Endothelial cell of umbilical vein (primary cell): ENCODE data around the gene EGFL7.
A peak's percentile ranks its signal among the peaks of the same experiment; 100 is the strongest.

Source experiments
- EZH2 ChIP-seq: IDR thresholded peaks from 2 replicates; pipeline ENCODE4 v1.6.1; 2012; ENCODE audit warnings: borderline replicate concordance, low read depth, mild to moderate bottlenecking, moderate library complexity, low read length, inconsistent platforms; ENCODE audit not compliant: severe bottlenecking
- GATA2 ChIP-seq: IDR thresholded peaks from 2 replicates; pipeline ENCODE4 v1.7.0; 2011; ENCODE audit warnings: low read depth, mild to moderate bottlenecking, moderate library complexity, mixed read lengths, low read length; ENCODE audit not compliant: insufficient read length, insufficient read depth
- JUN ChIP-seq: IDR thresholded peaks from 2 replicates; pipeline ENCODE4 v1.6.1; 2011; ENCODE audit warnings: borderline replicate concordance, low read depth; ENCODE audit not compliant: insufficient read length, insufficient read depth
- MYC ChIP-seq: IDR thresholded peaks from one replicate; pipeline ENCODE4 v1.6.1; 2011; ENCODE audit warnings: mild to moderate bottlenecking, low read depth, low read length
- POLR2A ChIP-seq: IDR thresholded peaks from 2 replicates; pipeline ENCODE4 v1.6.1; 2012; ENCODE audit warnings: low read depth, mild to moderate bottlenecking, control low read depth, low read length
- POLR2AphosphoS5 ChIP-seq: IDR thresholded peaks from 2 replicates; pipeline ENCODE4 v1.6.1; 2012; ENCODE audit warnings: low read depth, mild to moderate bottlenecking, control low read depth, low read length, moderate library complexity; ENCODE audit not compliant: insufficient read depth
- TF ChIP-seq, protein P1 (sequence below), 2 donors: IDR thresholded peaks; 1 replicate in 1 of 2; 2 replicates in 1 of 2; pipeline ENCODE4 v1.5.1; 2011; ENCODE audit warnings: low read length in 2 of 2, mild to moderate bottlenecking in 2 of 2, moderate library complexity in 2 of 2, control low read depth in 1 of 2, inconsistent platforms in 1 of 2, low read depth in 1 of 2; ENCODE audit not compliant: insufficient read depth in 1 of 2; ENCODE audit errors: extremely low read depth in 1 of 2
- TF ChIP-seq, protein P2 (sequence below): IDR thresholded peaks from 2 replicates; pipeline ENCODE4 v1.6.1; 2011; ENCODE audit not compliant: insufficient read depth, insufficient read length

DNA sequence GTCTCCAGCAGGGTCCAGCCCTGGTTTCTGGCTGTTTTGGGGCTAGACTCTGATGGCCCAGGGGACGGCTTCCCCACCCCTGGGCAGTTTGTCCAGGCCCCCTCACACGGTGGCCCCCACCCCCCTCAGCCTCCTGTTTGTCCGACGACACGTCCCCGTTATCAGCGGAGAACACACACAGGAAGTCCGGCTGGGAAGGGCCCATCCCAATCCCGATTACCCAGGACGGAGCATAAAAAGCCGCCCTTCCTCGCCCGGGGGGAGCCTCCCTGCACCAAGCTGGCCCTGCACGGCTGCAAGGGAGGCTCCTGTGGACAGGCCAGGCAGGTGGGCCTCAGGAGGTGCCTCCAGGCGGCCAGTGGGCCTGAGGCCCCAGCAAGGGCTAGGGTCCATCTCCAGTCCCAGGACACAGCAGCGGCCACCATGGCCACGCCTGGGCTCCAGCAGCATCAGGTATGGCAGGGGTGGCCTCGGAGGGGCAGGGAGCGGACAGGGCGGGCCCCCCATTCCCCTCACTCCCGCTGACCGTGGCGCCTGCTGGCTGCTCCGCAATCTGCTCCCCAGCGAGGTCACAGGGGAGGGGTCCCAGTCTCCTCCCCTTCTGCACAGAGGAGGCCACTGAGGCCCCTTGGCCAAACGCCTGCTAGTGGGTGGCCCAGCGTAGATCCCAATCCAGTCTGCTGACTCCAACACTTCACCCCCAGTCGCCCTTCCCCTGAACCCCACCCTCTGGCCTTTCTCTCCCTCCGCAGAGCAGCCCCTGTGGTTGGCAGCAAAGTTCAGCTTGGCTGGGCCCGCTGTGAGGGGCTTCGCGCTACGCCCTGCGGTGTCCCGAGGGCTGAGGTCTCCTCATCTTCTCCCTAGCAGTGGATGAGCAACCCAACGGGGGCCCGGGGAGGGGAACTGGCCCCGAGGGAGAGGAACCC, at the start of gene EGFL7:
- TF ChIP-seq, protein P1, sequence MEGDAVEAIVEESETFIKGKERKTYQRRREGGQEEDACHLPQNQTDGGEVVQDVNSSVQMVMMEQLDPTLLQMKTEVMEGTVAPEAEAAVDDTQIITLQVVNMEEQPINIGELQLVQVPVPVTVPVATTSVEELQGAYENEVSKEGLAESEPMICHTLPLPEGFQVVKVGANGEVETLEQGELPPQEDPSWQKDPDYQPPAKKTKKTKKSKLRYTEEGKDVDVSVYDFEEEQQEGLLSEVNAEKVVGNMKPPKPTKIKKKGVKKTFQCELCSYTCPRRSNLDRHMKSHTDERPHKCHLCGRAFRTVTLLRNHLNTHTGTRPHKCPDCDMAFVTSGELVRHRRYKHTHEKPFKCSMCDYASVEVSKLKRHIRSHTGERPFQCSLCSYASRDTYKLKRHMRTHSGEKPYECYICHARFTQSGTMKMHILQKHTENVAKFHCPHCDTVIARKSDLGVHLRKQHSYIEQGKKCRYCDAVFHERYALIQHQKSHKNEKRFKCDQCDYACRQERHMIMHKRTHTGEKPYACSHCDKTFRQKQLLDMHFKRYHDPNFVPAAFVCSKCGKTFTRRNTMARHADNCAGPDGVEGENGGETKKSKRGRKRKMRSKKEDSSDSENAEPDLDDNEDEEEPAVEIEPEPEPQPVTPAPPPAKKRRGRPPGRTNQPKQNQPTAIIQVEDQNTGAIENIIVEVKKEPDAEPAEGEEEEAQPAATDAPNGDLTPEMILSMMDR (IDR thresholded peaks at IDR 0.05; ENCODE audit: extremely low read depth in 1 of 2, insufficient read depth in 1 of 2, low read depth in 1 of 2, low read length in 2 of 2) = no peak
- TF ChIP-seq POLR2AphosphoS5 = peak; percentile 100
- TF ChIP-seq, protein P2, sequence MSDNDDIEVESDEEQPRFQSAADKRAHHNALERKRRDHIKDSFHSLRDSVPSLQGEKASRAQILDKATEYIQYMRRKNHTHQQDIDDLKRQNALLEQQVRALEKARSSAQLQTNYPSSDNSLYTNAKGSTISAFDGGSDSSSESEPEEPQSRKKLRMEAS = no peak
- TF ChIP-seq EZH2 = no peak
- TF ChIP-seq POLR2A = peak; percentile 100
- no peak for TF ChIP-seq MYC
- TF ChIP-seq JUN = no peak
- peak; percentile 95 for TF ChIP-seq GATA2
